H1 (cell line): ENCODE data around the gene CFAP61. TPM values are rescaled to one million over a fixed set of nuclear protein-coding genes. Genes with fewer than 3 reads are reported as not detected.

Source experiments
- ATF2 ChIP-seq: IDR thresholded peaks from 2 replicates; pipeline ENCODE4 v1.6.1; 2012; ENCODE audit warnings: low read length, inconsistent platforms
- BACH1 ChIP-seq: IDR thresholded peaks from 2 replicates; pipeline ENCODE4 v1.6.1; 2012; ENCODE audit warnings: low read length, improper control_type of control experiment
- BRCA1 ChIP-seq: IDR thresholded peaks from 2 replicates; pipeline ENCODE4 v1.6.1; 2012; ENCODE audit warnings: low read depth, low read length, improper control_type of control experiment
- CHD1 ChIP-seq: IDR thresholded peaks from 2 replicates; pipeline ENCODE4 v1.6.1; 2012; ENCODE audit warnings: low read depth, low read length, improper control_type of control experiment
- CREB1 ChIP-seq: IDR thresholded peaks from 2 replicates; pipeline ENCODE4 v1.6.1; 2012; ENCODE audit warnings: inconsistent platforms
- CTCF ChIP-seq, 3 experiments: IDR thresholded peaks; 1 replicate in 2 of 3; 2 replicates in 1 of 3; pipeline versions ENCODE4 v1.5.1 to v1.6.1; 2011; ENCODE audit warnings: low read length in 3 of 3, mild to moderate bottlenecking in 3 of 3, inconsistent platforms in 2 of 3, low read depth in 1 of 3, moderate library complexity in 1 of 3; ENCODE audit not compliant: insufficient read depth in 1 of 3; ENCODE audit errors: control extremely low read depth in 1 of 3
- E2F6 ChIP-seq: IDR thresholded peaks from 2 replicates; pipeline ENCODE4 v1.6.1; 2012; ENCODE audit warnings: inconsistent platforms
- EP300 ChIP-seq, 2 experiments: IDR thresholded peaks; 1 replicate in 1 of 2; 2 replicates in 1 of 2; pipeline ENCODE4 v1.6.1; 2011 to 2012; ENCODE audit warnings: low read depth in 2 of 2, low read length in 2 of 2, mild to moderate bottlenecking in 2 of 2, borderline replicate concordance in 1 of 2, inconsistent platforms in 1 of 2, moderate library complexity in 1 of 2
- JUND ChIP-seq: IDR thresholded peaks from 2 replicates; pipeline ENCODE4 v1.6.1; 2011; ENCODE audit warnings: mild to moderate bottlenecking, improper control_type of control experiment, low read length
- KDM5A ChIP-seq: fragments of 200-600 bp; IDR thresholded peaks from 2 replicates; pipeline ENCODE4 v1.7.1; 2012; ENCODE audit warnings: mild to moderate bottlenecking, low read length, inconsistent platforms, mixed read lengths
- NRF1 ChIP-seq: IDR thresholded peaks from 2 replicates; pipeline ENCODE4 v1.6.1; 2011; ENCODE audit warnings: mild to moderate bottlenecking, low read depth, low read length, improper control_type of control experiment
- POLR2A ChIP-seq, 2 experiments: IDR thresholded peaks; 1 replicate in 1 of 2; 2 replicates in 1 of 2; pipeline ENCODE4 v1.6.1; 2011; ENCODE audit warnings: low read depth in 2 of 2, low read length in 2 of 2, mild to moderate bottlenecking in 2 of 2; ENCODE audit errors: control extremely low read depth in 1 of 2
- POU5F1 ChIP-seq: IDR thresholded peaks from 2 replicates; pipeline ENCODE4 v1.6.1; 2011; ENCODE audit warnings: low read depth, mild to moderate bottlenecking, low read length, moderate library complexity
- RFX5 ChIP-seq: IDR thresholded peaks from 2 replicates; pipeline ENCODE4 v1.6.1; 2011; ENCODE audit warnings: low read depth, low read length, improper control_type of control experiment, borderline replicate concordance
- RXRA ChIP-seq: IDR thresholded peaks from 2 replicates; pipeline ENCODE4 v1.6.1; 2011; ENCODE audit warnings: low read depth, mild to moderate bottlenecking, low read length, moderate library complexity; ENCODE audit not compliant: insufficient read depth
- SIN3A ChIP-seq, 2 experiments: IDR thresholded peaks in 1 of 2; conservative IDR thresholded peaks in 1 of 2; 2 replicates each; pipeline ENCODE4 v1.6.1; 2011 to 2012; ENCODE audit warnings: low read length in 2 of 2, improper control_type of control experiment in 1 of 2, low read depth in 1 of 2, mild to moderate bottlenecking in 1 of 2
- SIRT6 ChIP-seq: IDR thresholded peaks from one replicate; pipeline ENCODE4 v1.7.1; 2012; ENCODE audit warnings: low read length, inconsistent platforms
- SP1 ChIP-seq: IDR thresholded peaks from 2 replicates; pipeline ENCODE4 v1.6.1; 2011; ENCODE audit warnings: low read depth, low read length
- SUZ12 ChIP-seq: fragments of 200-600 bp; sonication (generic); IDR thresholded peaks from 2 replicates; pipeline ENCODE4 v1.6.1; 2012; ENCODE audit warnings: mild to moderate bottlenecking, inconsistent platforms, low read length, moderate library complexity, mixed read lengths
- TBP ChIP-seq: IDR thresholded peaks from 2 replicates; pipeline ENCODE4 v1.6.1; 2011; ENCODE audit warnings: low read depth, low read length, improper control_type of control experiment
- TEAD4 ChIP-seq: IDR thresholded peaks from 2 replicates; pipeline ENCODE4 v1.6.1; 2012; ENCODE audit warnings: low read depth, low read length, inconsistent platforms, mixed read lengths
- polyA plus RNA-seq, 7 experiments: library from polyadenylated mRNA; depleted of rRNA in 3 of 7; stranded (reverse) in 5 of 7; unstranded in 2 of 7; fragments of >200 nt in 5 of 7; fragments of 200-250 nt in 2 of 7; gene quantifications; 1 replicate in 5 of 7; 2 replicates in 1 of 7; 4 replicates in 1 of 7; pipeline versions ENCODE4 v1.2.1 to v1.2.3, GENCODE V29; 2011 to 2013; ENCODE audit warnings: missing spikeins in 2 of 7, mixed read lengths in 2 of 7
- total RNA-seq: library from RNA; stranded (reverse); fragmentation: NEBNext Ultra II Directional; extraction: Animal tissue kit (Norgen Biotek cat#: 25700); gene quantifications from 2 replicates; pipeline ENCODE4 v1.2.1, GENCODE V29; 2021

The CFAP61 gene
- total and polyA plus RNA-seq, 2 of the 8 experiments (the other 6 are each of a cell fraction or from before 2014, with no cell fraction given) = 0.29 to 0.61 TPM

GRCh38 chr20:20366876-20367574 lies 314.7 kb downstream of the CFAP61 start (continued):
- TF ChIP-seq SIRT6 (no peak), POU5F1 (no peak), SP1 (no peak), EP300 (IDR thresholded peaks at IDR 0.05; ENCODE audit: borderline replicate concordance in 1 of 2, low read depth in 2 of 2, low read length in 2 of 2) (no peak), TEAD4 (no peak), CTCF (IDR thresholded peaks at IDR 0.05; ENCODE audit: control extremely low read depth in 1 of 3, insufficient read depth in 1 of 3, low read depth in 1 of 3, low read length in 3 of 3) (no peak), SUZ12 (peak; percentile 42; the same call in 1 of the 2 replicates), KDM5A (no peak), BACH1 (no peak), ATF2 (no peak), NRF1 (no peak), POLR2A (IDR thresholded peaks at IDR 0.05; ENCODE audit: control extremely low read depth in 1 of 2, low read depth in 2 of 2, low read length in 2 of 2) (peak in 1 of 2 experiments; percentile 60; a peak in 2 of 3 replicates), SIN3A (conservative IDR thresholded peaks at IDR 0.05 in 1 of 2, IDR thresholded peaks at IDR 0.05 in 1 of 2; ENCODE audit: low read depth in 1 of 2, low read length in 2 of 2) (no peak), RFX5 (no peak), BRCA1 (no peak), RXRA (no peak), CREB1 (no peak), E2F6 (peak; percentile 96), TBP (peak; percentile 19; the same call in 1 of the 2 replicates), JUND (no peak), CHD1 (no peak)
